ENCODE data around the gene THBS2.
A peak's percentile ranks its signal among the peaks of the same experiment; 100 is the strongest.
"Not testable (repeated sequence)": the region's sequence is repeated elsewhere in the genome, so short reads cannot be mapped to it uniquely, and the experiment has no call there.

THBS2 gene

GRCh38 chr6:169208011-169208410, 45.6 kb downstream of the THBS2 start:
- no peak for DNase-seq (ENCODE audit: low read depth)

- DNase-seq (ENCODE audit: low read depth): no peak
These were observed 46.2 kb downstream of the THBS2 start for GRCh38 chr6:169207482-169207881.

GRCh38 chr6:169205176-169206160, 48.2 kb downstream of the THBS2 start:
- peak; percentile 71 for DNase-seq (ENCODE audit: low read depth)

GRCh38 chr6:169204167-169204566, 49.5 kb downstream of the THBS2 start:
- no peak for DNase-seq (ENCODE audit: low read depth)

DNA sequence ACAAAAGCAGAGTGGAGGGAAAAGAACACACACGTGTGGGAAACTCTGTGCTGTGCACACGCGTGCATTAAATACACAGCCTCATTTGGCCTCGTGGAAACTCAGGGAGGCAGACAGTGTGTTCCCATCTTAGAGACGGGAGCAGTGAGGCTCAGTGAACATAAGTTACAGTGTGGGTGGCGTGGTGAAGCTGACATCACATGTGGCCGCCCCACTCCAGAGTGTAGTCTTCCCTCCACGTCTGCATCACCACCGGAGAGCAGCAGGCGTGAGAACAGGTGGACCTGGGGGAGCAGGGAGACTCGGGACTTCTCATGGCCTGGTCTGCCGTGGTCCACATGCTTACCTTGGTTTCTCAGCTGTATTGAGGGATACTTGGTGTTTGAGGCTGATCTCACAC, 51.7 kb downstream of the THBS2 start:
- no peak for DNase-seq (ENCODE audit: low read depth)

- no peak for DNase-seq (ENCODE audit: low read depth)
These were observed 52.6 kb downstream of the THBS2 start for GRCh38 chr6:169200893-169201514.

DNA sequence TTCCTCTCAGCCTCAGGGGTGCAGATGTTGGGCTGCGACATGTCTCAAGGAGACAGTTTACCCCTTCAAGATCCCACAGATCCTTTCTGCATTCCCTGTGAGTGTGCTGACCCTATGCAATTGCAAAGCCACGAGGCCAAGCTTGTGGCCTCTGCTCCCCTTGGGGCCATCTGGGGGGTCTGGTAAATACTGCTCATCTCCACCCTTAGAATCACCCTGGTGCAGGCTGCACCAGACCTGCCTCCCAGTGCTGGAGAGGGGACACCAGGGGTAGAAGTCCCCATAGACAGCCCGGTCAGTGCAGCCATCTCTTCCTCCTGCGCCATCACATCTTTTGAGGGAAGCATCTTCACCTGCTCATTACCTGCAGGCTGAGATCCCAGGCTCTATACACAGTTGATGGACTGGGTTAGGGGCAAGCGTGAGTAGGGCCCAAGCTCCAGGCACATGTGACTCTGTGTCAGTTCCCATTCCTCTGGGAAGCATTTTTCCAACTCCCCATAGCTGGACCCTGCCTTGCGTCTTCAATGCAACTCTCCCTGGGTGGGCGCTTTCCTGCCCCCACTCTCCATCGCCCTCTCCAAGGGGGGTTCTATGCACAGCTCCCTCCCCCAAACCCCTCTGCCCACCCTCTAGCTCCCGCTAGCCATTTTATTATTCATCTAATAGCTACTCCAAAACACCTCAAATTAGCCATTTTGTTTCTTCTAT, 53.9 kb downstream of the THBS2 start:
- DNase-seq (ENCODE audit: low read depth): no peak

- DNase-seq (ENCODE audit: low read depth): no peak
These were observed 54.8 kb downstream of the THBS2 start for GRCh38 chr6:169198885-169199284.

DNA sequence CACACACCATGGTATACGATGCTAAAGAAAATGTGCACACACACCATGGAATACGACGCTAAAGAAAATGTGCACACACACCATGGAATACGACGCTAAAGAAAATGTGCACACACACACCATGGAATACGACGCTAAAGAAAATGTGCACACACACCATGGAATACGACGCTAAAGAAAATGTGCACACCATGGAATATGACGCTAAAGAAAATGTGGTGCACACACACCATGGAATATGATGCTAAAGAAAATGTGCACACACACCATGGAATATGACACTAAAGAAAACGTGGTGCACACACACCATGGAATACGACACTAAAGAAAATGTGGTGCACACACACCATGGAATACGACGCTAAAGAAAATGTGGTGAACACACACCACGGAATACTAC, 55.7 kb downstream of the THBS2 start:
- DNase-seq (ENCODE audit: low read depth): not testable (repeated sequence)

- not testable (repeated sequence) for DNase-seq (ENCODE audit: low read depth)
These were observed 57.4 kb downstream of the THBS2 start for GRCh38 chr6:169196279-169196678.

DNA sequence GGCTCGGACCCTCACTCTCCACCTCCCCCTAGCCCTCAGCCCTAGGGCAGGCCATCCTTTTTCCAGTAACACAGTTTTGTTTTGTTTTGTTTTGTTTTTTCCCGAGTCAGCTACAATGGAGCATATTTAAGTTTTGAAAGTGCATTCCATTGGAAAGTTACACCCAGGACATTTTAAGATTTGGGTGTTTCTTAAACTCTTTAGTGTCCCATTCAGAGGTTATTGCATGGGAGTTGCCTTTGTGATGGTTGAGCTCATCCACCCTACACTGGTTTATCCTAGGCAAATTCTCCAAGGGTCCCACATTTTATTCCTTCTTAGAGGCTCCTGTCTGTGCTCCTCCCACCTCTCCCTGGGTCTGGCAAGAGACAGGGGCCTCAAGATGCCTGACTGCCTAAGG, 58.9 kb downstream of the THBS2 start:
- DNase-seq (ENCODE audit: low read depth): no peak

DNA sequence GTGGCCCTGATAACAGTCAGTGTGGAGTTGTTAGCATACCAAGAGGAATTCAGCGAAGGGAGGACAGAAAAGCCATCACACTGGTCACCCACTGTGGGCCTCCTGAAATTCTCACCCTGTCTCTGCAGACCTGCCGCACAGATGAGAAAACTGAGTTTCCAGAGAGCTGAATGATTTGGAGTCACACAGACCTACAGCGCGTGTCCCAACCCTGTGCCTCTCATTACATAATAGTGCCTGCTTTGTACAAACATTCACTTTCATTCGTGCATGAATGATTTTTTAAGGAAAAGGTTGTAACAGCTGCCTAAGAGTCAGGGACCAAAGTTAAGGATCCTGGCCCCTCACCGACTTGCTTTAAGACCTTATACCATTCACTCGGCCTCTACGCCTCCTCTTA, 62.7 kb downstream of the THBS2 start:
- DNase-seq (ENCODE audit: low read depth): no peak

GRCh38 chr6:169190144-169190584, 63.5 kb downstream of the THBS2 start:
- peak; percentile 97 for DNase-seq (ENCODE audit: low read depth)

DNA sequence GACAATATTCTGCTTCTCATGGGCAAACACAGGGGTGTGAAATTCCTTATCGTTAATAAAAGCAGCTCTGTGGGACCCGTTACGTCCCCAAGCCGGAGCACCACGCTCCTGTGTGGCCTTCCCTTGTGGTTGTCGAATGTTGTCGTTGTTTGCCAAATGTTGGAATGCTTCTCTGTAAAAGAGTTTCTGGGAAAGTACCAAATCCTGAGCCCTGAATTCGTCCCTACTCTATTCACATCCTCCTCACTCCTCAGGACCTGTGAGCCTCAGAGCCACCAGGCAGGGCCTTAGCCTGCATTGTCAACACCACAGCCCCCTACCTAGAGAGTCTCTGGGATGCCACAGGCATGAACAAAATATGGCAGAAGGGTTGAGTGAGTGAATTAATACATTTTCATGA, 64.0 kb downstream of the THBS2 start:
- DNase-seq (ENCODE audit: low read depth): no peak

DNA sequence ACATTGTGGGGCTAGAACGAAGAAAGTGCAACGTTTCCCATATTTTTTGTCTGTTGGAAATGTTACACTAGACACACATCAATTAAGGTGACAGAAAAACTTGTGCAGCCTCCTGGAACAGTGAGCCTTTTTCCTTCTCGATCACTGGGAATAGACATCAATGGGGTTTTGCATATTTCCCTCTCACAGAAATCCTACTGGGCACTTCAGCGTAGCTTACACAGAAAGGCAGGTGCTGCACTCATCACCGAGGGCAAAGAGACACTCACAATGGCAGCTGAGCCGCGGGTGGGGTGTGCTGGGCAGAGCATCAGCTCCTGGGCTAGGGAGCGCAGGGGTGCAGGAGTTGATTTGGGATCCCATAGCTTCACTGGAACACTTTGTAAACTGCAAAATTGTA, 64.5 kb downstream of the THBS2 start:
- DNase-seq (ENCODE audit: low read depth): no peak

- no peak for DNase-seq (ENCODE audit: low read depth)
These were observed 65.2 kb downstream of the THBS2 start for GRCh38 chr6:169188475-169188874.

DNA sequence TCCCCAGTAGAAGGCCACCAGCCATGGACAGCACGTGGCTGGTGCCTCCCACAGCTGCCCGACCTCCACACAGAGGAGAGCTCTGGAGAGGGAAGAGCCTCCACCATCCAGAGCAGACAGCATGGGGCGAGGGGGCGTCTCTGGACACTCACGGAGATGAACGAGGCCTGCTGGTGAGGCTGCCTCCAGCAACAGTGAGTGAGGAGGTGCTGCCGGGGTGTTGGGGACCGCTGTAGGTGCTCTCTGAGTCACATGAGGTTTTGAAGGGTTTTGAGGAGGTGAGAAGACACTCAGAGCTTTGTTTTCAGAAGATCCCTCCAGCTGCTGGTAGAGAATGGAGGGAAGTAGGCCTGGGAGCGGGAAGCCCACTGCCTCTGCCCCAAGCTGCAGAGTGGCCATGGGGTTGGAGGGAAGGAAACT, 65.6 kb downstream of the THBS2 start:
- no peak for DNase-seq (ENCODE audit: low read depth)

DNA sequence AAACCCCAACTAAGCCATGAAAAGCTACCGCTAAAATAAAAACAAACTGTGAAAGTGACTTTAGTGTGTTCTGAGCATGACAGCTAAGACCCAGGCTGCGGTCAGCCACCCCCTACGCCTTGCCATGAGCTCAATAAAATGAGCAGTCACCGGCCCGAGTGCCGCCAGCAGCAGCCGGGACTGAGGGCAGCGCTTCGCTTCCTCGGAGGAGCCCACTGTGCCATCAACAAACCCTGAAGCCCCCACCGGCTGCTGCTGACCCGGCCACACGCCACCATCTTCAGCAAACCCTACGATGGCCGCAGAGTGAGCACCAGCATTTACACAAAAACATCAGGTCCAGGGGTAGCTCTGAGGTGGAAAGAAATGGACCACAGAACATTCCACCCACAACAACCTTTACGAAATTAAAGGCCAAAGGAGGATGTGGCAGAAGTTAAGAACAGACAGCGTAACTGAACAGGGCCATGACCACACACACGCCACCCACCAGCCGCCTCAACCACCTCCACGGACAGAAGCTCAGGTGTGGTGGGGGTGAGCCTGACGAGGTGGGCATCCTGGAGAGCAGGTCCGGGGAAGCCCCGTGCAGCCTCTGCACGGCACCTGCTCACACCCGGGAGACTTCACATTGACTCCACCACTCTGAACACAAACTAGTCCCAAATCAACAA, 67.0 kb downstream of the THBS2 start:
- no peak for DNase-seq (ENCODE audit: low read depth)

DNA sequence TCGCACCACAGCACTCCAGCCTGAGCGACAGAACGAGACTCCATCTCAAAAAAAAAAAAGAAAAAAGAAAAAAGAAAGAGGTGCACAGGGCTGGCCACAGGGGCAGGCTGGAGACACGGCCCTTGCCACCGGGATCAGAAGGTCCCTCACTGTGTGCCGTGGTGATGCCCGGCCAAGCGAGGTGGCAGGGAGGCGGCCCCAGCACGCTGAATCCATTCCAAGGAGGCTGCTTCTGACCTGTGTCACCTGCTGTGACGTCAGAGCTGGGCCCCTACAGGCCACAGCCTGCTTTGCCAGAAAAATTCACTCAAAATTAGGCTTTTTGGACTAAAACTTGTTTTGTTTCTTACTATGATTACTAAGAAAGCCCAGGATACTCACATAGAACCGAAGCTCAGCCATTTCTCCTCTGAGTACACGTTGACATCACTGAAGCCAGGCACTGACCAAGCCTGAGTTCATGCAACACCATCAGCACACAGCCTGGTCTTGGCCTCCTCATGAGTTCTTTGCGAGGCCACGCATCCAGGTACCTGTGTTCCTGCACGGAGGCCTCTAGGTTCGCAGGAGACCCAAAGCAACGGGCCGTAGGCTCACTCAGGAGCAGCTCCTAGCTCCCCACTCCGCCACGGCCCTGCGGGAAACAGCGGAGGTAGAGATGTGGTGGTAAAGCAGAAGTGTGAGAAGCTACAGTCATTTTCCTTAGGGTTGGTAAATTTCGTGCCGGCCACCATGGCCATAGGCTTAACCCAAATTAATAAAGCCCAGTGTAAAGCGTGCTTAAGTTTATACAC, 67.8 kb downstream of the THBS2 start:
- no peak for DNase-seq (ENCODE audit: low read depth)

GRCh38 chr6:169185011-169185521, 68.6 kb downstream of the THBS2 start:
- no peak for DNase-seq (ENCODE audit: low read depth)

GRCh38 chr6:169184419-169184818, 69.2 kb downstream of the THBS2 start:
- DNase-seq (ENCODE audit: low read depth): no peak

All from GM04503 (cell line).